OCI-LY3 (cell line): ENCODE data around the gene SLC12A5.

Source experiments
- EZH2phosphoT487 ChIP-seq: fragments of 200-600 bp; shearing (Covaris generic); IDR thresholded peaks from 2 replicates; pipeline ENCODE4 v1.6.1; 2018; ENCODE audit warnings: antibody characterized with exemption, mixed run types, low read depth
- TF ChIP-seq, protein P1 (sequence below): fragments of 200-600, 300-600 bp; sonication (generic); IDR thresholded peaks from 2 replicates; pipeline ENCODE4 v1.5.1; 2014; ENCODE audit warnings: antibody characterized with exemption, low read length, low read depth

DNA sequence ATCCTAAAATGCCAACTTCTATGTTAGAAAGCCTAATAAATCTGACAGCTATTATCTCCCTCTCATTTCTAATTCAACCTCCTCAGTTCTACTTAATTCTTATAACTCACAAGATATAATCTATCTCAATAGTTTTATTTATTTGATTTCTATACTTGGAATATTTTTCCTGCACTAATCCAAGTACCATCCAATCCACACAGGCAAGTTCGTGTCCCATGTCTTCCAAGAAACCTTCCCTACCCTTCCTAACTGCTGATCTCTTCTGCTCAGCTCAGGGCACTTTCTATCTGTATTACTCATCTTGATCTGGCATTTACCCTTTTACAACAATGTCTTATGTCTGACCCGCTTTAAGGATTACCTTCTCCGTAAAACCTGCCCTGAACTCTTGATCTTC lies 42.6 kb downstream of the SLC12A5 start:
- TF ChIP-seq, protein P1, sequence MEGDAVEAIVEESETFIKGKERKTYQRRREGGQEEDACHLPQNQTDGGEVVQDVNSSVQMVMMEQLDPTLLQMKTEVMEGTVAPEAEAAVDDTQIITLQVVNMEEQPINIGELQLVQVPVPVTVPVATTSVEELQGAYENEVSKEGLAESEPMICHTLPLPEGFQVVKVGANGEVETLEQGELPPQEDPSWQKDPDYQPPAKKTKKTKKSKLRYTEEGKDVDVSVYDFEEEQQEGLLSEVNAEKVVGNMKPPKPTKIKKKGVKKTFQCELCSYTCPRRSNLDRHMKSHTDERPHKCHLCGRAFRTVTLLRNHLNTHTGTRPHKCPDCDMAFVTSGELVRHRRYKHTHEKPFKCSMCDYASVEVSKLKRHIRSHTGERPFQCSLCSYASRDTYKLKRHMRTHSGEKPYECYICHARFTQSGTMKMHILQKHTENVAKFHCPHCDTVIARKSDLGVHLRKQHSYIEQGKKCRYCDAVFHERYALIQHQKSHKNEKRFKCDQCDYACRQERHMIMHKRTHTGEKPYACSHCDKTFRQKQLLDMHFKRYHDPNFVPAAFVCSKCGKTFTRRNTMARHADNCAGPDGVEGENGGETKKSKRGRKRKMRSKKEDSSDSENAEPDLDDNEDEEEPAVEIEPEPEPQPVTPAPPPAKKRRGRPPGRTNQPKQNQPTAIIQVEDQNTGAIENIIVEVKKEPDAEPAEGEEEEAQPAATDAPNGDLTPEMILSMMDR = no peak
- TF ChIP-seq EZH2phosphoT487 = no peak
